DND-41 (cell line): ENCODE results near the gene PIGO.

Source experiments
- ATAC-seq: fragments of 200-7000 bp; cut with Tn5 transposase; 3 replicates; pipeline ENCODE4 v1.9.1; 2021; ENCODE audit warnings: low read depth; ENCODE audit not compliant: insufficient read depth
- DNase-seq: peaks from one replicate; pipeline ENCODE4 v3.0.0-alpha.2; 2020
- H2AFZ ChIP-seq: 2 replicates; pipeline ENCODE4 v1.6.0; 2012; ENCODE audit warnings: low read depth, low read length
- H3K27ac ChIP-seq: 2 replicates; pipeline ENCODE4 v1.5.1; 2012; ENCODE audit warnings: low read length, inconsistent platforms
- H3K27me3 ChIP-seq: fragments of 200-600 bp; sonication (generic); 2 replicates; pipeline ENCODE4 v1.6.0; 2012; ENCODE audit warnings: low read length, mild to moderate bottlenecking, inconsistent platforms; ENCODE audit not compliant: insufficient read depth, poor library complexity
- H3K36me3 ChIP-seq: 2 replicates; pipeline ENCODE4 v1.5.1; 2012; ENCODE audit warnings: low read length, inconsistent platforms; ENCODE audit not compliant: insufficient read depth
- H3K4me1 ChIP-seq: 2 replicates; pipeline ENCODE4 v1.5.1; 2012; ENCODE audit warnings: mild to moderate bottlenecking, low read length; ENCODE audit not compliant: insufficient read depth
- H3K4me2 ChIP-seq: 2 replicates; pipeline ENCODE4 v1.6.0; 2012; ENCODE audit warnings: mild to moderate bottlenecking, moderate library complexity, low read length, inconsistent platforms; ENCODE audit not compliant: insufficient read depth
- H3K4me3 ChIP-seq, 2 experiments: fragments of 200-600 bp in 1 of 2; shearing (Covaris generic) in 1 of 2; 2 replicates each; pipeline ENCODE4 v1.5.1; 2012 to 2016; ENCODE audit warnings: inconsistent platforms in 2 of 2, low read length in 2 of 2, mild to moderate bottlenecking in 2 of 2, low read depth in 1 of 2, moderate library complexity in 1 of 2
- H3K79me2 ChIP-seq: 2 replicates; pipeline ENCODE4 v1.6.0; 2012; ENCODE audit warnings: low read length, inconsistent platforms; ENCODE audit not compliant: insufficient read depth
- H3K9ac ChIP-seq: 2 replicates; pipeline ENCODE4 v1.6.0; 2012; ENCODE audit warnings: low read depth, mild to moderate bottlenecking, inconsistent platforms, low read length, moderate library complexity
- H3K9me3 ChIP-seq: 2 replicates; pipeline ENCODE4 v1.5.1; 2012; ENCODE audit warnings: low read length, moderate library complexity, mild to moderate bottlenecking, inconsistent platforms; ENCODE audit not compliant: insufficient read depth, severe bottlenecking
- H4K20me1 ChIP-seq: 2 replicates; pipeline ENCODE4 v1.6.0; 2012; ENCODE audit warnings: low read length; ENCODE audit not compliant: insufficient read depth
- EZH2 ChIP-seq: IDR thresholded peaks from 3 replicates; pipeline ENCODE4 v1.6.1; 2012; ENCODE audit warnings: borderline replicate concordance, low read depth, mild to moderate bottlenecking, moderate library complexity, low read length, inconsistent platforms; ENCODE audit not compliant: severe bottlenecking
- TF ChIP-seq, protein P1 (sequence below): IDR thresholded peaks from 2 replicates; pipeline ENCODE4 v1.5.1; 2012; ENCODE audit warnings: borderline replicate concordance, low read length, moderate library complexity, mild to moderate bottlenecking; ENCODE audit not compliant: poor library complexity, severe bottlenecking; ENCODE audit errors: extremely low read depth

Gene PIGO

DNA sequence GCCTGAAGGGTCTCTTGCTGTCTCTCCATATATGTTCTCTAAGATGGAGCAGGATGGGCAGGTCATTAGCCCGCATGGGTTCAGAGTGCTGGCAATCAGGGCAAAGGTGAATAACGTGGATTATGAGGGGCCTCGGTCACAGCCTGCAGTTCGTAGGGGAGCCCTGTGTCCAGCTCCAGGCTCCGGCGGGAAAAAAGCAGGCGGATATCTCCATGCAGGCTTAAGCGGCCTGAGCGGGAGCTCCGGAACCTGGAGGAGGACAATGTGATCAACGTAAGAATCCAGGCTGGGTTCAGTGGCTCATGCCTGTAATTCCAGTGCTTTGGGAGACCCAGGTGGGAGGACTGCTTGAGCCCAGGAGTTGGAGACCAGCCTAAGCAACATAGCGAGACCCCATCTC, 8.7 kb upstream of the PIGO start:
- Histone ChIP-seq H3K4me1 (peaks cover 28% of the 10 kb centered on the region), H3K27me3 (no peaks in the 10 kb centered on the region), H3K79me2 (peaks cover 15% of the 10 kb centered on the region), H3K4me2 (no peak overlapping the region), H3K27ac (no peak overlapping the region), H3K9me3 (no peaks in the 10 kb centered on the region), H3K36me3 (peaks cover 17% of the 10 kb centered on the region), H3K4me3 (no peak overlapping the region), H2AFZ (no peak overlapping the region), H4K20me1 (no peaks in the 10 kb centered on the region), H3K9ac (no peak overlapping the region)
- DNase-seq, result no peak
- ATAC-seq, result no peak
- no peak for TF ChIP-seq EZH2
- TF ChIP-seq, protein P1, sequence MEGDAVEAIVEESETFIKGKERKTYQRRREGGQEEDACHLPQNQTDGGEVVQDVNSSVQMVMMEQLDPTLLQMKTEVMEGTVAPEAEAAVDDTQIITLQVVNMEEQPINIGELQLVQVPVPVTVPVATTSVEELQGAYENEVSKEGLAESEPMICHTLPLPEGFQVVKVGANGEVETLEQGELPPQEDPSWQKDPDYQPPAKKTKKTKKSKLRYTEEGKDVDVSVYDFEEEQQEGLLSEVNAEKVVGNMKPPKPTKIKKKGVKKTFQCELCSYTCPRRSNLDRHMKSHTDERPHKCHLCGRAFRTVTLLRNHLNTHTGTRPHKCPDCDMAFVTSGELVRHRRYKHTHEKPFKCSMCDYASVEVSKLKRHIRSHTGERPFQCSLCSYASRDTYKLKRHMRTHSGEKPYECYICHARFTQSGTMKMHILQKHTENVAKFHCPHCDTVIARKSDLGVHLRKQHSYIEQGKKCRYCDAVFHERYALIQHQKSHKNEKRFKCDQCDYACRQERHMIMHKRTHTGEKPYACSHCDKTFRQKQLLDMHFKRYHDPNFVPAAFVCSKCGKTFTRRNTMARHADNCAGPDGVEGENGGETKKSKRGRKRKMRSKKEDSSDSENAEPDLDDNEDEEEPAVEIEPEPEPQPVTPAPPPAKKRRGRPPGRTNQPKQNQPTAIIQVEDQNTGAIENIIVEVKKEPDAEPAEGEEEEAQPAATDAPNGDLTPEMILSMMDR, result no peak

DNA sequence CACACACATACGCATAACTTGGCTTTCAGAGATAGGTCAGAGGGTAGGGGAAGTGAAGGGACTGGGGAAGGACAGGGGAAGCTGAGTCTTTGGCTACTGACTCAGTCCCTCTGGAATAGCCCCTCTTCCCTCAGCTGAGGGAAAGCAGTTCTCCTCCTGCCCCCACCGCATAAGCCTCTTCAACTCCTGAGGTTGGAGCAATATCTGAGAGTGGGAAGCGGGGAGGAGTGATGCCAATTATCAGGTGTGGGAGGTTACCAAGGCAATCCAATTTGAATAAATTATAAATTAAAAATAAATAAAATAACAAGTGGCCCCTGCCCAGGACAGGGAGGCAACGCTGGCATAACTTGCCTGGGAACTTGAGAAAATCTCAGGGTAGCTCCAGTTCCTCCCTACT, 8.2 kb upstream of the PIGO start:
- no peaks in the 10 kb centered on the region for H3K9me3 ChIP-seq
- H3K9ac ChIP-seq, result no peak overlapping the region
- peaks cover 21% of the 10 kb centered on the region for H3K36me3 ChIP-seq
- DNase-seq (no peak), ATAC-seq (no peak)
- no peaks in the 10 kb centered on the region for H4K20me1 ChIP-seq
- TF ChIP-seq EZH2, result no peak
- TF ChIP-seq, protein P1, result no peak
- H3K27ac ChIP-seq, result no peak overlapping the region
- peaks cover 15% of the 10 kb centered on the region for H3K79me2 ChIP-seq
- H3K4me3 ChIP-seq, result no peak overlapping the region
- H3K4me1 ChIP-seq, result peaks cover 28% of the 10 kb centered on the region
- H2AFZ ChIP-seq, result no peak overlapping the region
- no peak overlapping the region for H3K4me2 ChIP-seq
- H3K27me3 ChIP-seq, result no peaks in the 10 kb centered on the region

DNA sequence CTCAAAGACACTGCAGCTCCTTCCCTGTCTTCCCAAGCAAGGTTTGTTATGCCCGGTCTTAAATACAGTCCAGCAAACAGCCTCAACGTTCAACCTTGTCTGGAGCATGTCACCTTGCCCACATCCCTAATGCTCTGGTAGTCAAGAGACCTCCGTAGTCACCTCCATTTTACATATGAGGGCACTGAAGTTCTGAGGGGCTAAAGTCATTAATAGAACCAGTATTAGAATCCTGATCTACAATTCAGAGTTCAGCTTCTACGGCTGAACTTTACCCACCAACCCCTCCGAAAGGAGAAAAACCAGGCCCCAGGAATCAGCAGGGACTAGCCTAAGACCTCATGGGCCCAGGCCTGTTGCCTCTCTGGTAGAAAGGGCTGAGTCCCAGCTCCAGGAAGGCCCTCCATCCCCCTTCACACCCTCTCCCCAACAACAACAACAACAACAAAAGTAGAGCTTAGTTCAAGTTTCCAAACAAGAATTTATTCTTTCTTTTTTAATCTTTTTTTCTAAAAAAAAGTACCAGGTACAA, 7.3 kb upstream of the PIGO start:
- H3K36me3 ChIP-seq, result peaks cover 21% of the 10 kb centered on the region

More for the DNA sequence above, 7.3 kb upstream of the PIGO start:
- H3K4me1 ChIP-seq, result peaks cover 28% of the 10 kb centered on the region
- peak overlapping the region; percentile 88 for H2AFZ ChIP-seq
- H4K20me1 ChIP-seq, result no peaks in the 10 kb centered on the region
- no peaks in the 10 kb centered on the region for H3K9me3 ChIP-seq
- ATAC-seq (no peak), DNase-seq (no peak)
- no peak for TF ChIP-seq EZH2
- TF ChIP-seq, protein P1, result no peak
- no peaks in the 10 kb centered on the region for H3K27me3 ChIP-seq
- peak overlapping the region; percentile 78 for H3K4me2 ChIP-seq
- peaks cover 15% of the 10 kb centered on the region for H3K79me2 ChIP-seq
- H3K27ac ChIP-seq, result peak overlapping the region; percentile 95
- peak overlapping the region; percentile 63 to 83; a peak in 3 of 4 replicates for H3K4me3 ChIP-seq
- peak overlapping the region; percentile 87 for H3K9ac ChIP-seq
